Effector memory CD8-positive, alpha-beta T cell (primary cell): ENCODE data around the gene IFNA10.
"Not testable (repeated sequence)": the region's sequence is repeated elsewhere in the genome, so short reads cannot be mapped to it uniquely, and the experiment has no call there.

ENCODE experiments used
- ATAC-seq: fragments of 150-1000 bp; cut with Tn5 transposase; replicated peaks from 2 replicates; pipeline ENCODE4 v1.10.0; 2021; ENCODE audit warnings: mild to moderate bottlenecking, moderate library complexity
- DNase-seq, 3 experiments: peaks; one replicate each; pipeline ENCODE4 v3.0.0; 2021
- H3K27ac Mint-ChIP-seq, 2 donors: one replicate each; pipeline ENCODE4 v1.8.0; 2022; ENCODE audit warnings: mild to moderate bottlenecking in 2 of 2, mixed read lengths in 2 of 2, moderate library complexity in 2 of 2
- H3K27me3 Mint-ChIP-seq, 2 donors: one replicate each; pipeline ENCODE4 v1.8.0; 2022; ENCODE audit warnings: mixed read lengths in 2 of 2
- H3K36me3 Mint-ChIP-seq: one replicate; pipeline ENCODE4 v1.8.0; 2022; ENCODE audit warnings: mild to moderate bottlenecking, moderate library complexity, mixed read lengths; ENCODE audit not compliant: insufficient read depth
- H3K4me1 Mint-ChIP-seq, 2 donors: one replicate each; pipeline ENCODE4 v1.8.0; 2022; ENCODE audit warnings: low read depth in 2 of 2, mixed read lengths in 2 of 2
- H3K4me3 Mint-ChIP-seq, 2 donors: one replicate each; pipeline ENCODE4 v1.8.0; 2022; ENCODE audit warnings: mild to moderate bottlenecking in 2 of 2, mixed read lengths in 2 of 2, moderate library complexity in 2 of 2
- H3K9me3 Mint-ChIP-seq, 2 donors: one replicate each; pipeline ENCODE4 v1.8.0; 2022; ENCODE audit warnings: mixed read lengths in 2 of 2

IFNA10 gene

DNA sequence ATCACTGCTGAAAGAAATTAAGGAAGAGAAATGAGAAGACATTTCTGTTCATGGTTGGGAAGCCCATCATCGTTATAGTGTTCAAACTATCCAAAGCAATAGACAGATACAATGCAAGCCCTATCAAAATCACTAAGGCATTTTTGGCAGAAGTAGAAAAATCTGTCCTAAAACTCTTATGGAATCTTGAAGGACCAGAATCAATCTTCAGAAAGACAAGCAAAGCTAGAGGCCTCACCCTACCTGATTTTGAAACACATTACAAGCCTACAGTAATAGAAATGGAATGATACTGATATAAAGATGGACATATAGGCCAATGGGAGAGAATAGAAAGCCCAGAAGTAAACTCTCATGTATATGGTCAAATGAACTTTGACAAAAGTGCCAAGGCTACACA lies 35.6 kb downstream of the IFNA10 start:
- Mint-ChIP-seq H3K27ac (no peak overlapping the region), H3K36me3 (peaks cover 3% of the 10 kb centered on the region), H3K4me3 (no peak overlapping the region), H3K9me3 (no peaks in the 10 kb centered on the region), H3K27me3 (peaks cover 0 to 4% of the 10 kb centered on the region in 2 donors), H3K4me1 (no peaks in the 10 kb centered on the region)
- DNase-seq (no peak), ATAC-seq (no peak)

DNA sequence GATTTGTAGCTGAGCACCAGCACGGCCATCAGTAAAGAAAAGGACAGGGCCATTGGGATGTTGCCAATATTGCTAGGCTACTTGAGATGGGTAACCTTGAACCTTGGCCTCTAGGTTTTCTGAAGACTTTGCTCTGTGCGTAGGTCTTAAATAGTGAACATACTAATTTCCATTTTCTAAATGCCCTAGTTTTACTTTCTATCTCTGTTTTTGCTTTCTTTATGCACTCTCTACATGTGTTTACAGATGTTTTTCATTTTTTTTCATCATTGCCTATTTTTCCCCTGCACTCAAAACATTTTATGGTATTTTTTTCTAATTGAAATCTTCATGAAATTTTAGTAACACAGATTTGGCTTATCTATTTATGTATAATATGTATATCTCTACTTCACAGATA lies 40.4 kb downstream of the IFNA10 start, which contains the start of gene IFNA21:
IFNA21 (minus strand) TSS at position 101 of the 400 bp plus-strand sequence; CDS start at position 53, 48 bp downstream.
- DNase-seq, ATAC-seq, H3K27me3 Mint-ChIP-seq, H3K4me3 Mint-ChIP-seq, H3K36me3 Mint-ChIP-seq, H3K9me3 Mint-ChIP-seq, H3K27ac Mint-ChIP-seq: not testable (repeated sequence)
- H3K4me1 Mint-ChIP-seq: peaks cover 10 to 19% of the 10 kb centered on the region in 2 donors

DNA sequence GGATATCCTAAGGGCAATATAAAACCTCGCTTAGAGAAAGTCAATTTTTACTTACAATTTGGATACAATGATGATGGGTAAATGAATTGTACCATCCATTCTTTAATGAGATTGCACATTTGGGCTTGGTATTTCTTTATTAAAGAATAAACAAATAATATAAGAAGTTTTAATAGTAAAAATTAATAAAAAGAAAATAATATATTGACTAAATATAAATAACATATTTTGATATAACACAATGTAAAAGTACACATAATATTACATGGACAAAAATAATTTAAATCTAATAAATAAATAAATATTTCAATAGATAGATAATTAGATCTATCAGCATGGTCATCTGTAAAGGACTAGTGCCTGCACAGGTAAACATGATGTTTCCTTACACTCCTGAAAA lies 41.4 kb downstream of the IFNA10 start:
- no peak overlapping the region for H3K4me3 Mint-ChIP-seq
- DNase-seq (no peak), ATAC-seq (no peak)
- no peak overlapping the region for H3K27ac Mint-ChIP-seq
- peaks cover 3% of the 10 kb centered on the region for H3K36me3 Mint-ChIP-seq
- peaks cover 19 to 28% of the 10 kb centered on the region in 2 donors for H3K4me1 Mint-ChIP-seq
- H3K9me3 Mint-ChIP-seq: no peaks in the 10 kb centered on the region
- H3K27me3 Mint-ChIP-seq: peaks cover 0 to 8% of the 10 kb centered on the region in 2 donors

DNA sequence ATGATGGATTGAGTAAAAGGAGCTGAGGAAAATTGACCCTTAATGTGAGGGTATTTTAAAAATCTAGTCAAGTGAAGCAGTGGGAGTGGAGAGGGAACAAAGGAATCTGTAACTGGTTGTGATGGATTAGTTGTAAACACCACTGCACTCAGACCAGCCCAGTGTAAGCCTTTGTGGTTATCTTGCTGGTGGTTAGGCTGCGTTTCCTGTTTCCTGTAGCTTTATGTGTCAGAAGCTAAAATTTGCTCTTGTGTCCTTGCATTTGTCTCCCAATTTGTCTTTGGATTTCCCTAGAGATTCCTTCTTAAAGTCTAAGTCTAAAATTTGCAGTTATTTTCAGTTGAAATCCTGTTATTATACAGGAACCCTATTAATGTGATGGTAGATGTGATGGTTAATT lies 46.8 kb downstream of the IFNA10 start:
- DNase-seq (peak in 2 of 3 experiments; percentile 17 to 23), ATAC-seq (peak; percentile 97)
- H3K27me3 Mint-ChIP-seq: no peaks in the 10 kb centered on the region
- peak overlapping the region; percentile 50 to 75 for H3K4me3 Mint-ChIP-seq
- no peaks in the 10 kb centered on the region for H3K36me3 Mint-ChIP-seq
- peak overlapping the region in 1 of 2 donors; percentile 5 for H3K27ac Mint-ChIP-seq
- peaks cover 0 to 3% of the 10 kb centered on the region in 2 donors for H3K9me3 Mint-ChIP-seq
- H3K4me1 Mint-ChIP-seq: peaks cover 27 to 49% of the 10 kb centered on the region in 2 donors
